ENCODE data around the gene GSTT4. TPM values are rescaled to one million over a fixed set of nuclear protein-coding genes. Genes with fewer than 3 reads are reported as not detected.

Gene GSTT4
- total and polyA plus RNA-seq, 2 of the 13 experiments (the other 11 are each of a cell fraction or from before 2014, with no cell fraction given): 0.59 to 0.62 TPM

DNA sequence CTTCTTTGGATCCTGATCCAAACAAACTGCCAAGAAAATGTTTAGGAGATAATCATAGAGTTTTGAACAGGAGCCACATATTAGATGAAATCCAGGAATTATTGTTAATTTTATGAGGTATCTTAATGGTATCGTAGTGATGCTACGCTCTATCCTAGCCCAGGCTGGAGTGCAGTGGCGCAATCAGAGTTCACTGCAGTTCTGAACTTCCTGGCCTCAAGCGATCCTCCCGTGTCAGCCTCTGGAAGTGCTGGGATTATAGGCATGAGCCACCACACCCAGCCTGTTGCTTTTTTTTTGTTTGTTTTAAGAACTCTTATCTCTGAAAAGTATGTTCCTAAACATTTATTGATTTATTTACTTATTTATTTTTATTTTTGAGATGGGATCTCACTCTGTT lies 2.4 kb downstream of the GSTT4 start:
- Histone ChIP-seq H3K9ac (ENCODE audit: insufficient read depth, low read depth, low read length) (no peak overlapping the region), H3K36me3 (replicated peaks in 1 of 2; ENCODE audit: control insufficient read depth in 1 of 2, insufficient read depth in 2 of 2, low read length in 2 of 2) (no peaks in the 10 kb centered on the region), H3K79me2 (ENCODE audit: insufficient read depth, low read length) (no peaks in the 10 kb centered on the region), H3K4me2 (ENCODE audit: low read depth, low read length) (no peak overlapping the region), H3K27me3 (ENCODE audit: control insufficient read depth in 1 of 2, insufficient read depth in 2 of 2, low read length in 2 of 2) (no peaks in the 10 kb centered on the region), H3K4me1 (ENCODE audit: insufficient read depth, low read length) (peaks cover 60% of the 10 kb centered on the region), H3K9me3 (ENCODE audit: low read length) (no peaks in the 10 kb centered on the region), H3K4me3 (replicated peaks in 1 of 3; ENCODE audit: insufficient read depth in 1 of 3, low read depth in 2 of 3, low read length in 3 of 3) (no peak overlapping the region), H3K27ac (ENCODE audit: extremely low read length, insufficient read depth, low read length) (no peak overlapping the region), H2AFZ (ENCODE audit: low read length) (no peak overlapping the region), H4K20me1 (ENCODE audit: insufficient read depth, low read length) (no peaks in the 10 kb centered on the region)
- BruUV-seq (replicated peaks): no TSS peak
- POLR2A ChIA-PET: interaction anchor here (1.2 kb wide), 1 partner anchor 145 kb away, joined by 3 read pairs; the partner anchor contains the start of gene SLC2A11
- ATAC-seq (peak; percentile 49), FAIRE-seq (peak; percentile 63), DNase-seq (ENCODE audit: low spot score) (no peak)
- in situ Hi-C loops (cut with HindIII; ENCODE audit: extremely low pct_ligation_motif_present, low pct_unique_long_range_greater_than_20kb): no loop called here
- CTCF ChIA-PET (ENCODE audit: low intra/inter-chr PET ratio, low total read pairs): no interaction called here
- 35% methylated on average over 5 of the region's 5 CpGs for WGBS (ENCODE audit: low lambda C conversion rate)
- intact Hi-C loops (cut with micrococcal nuclease; ENCODE audit: unreplicated experiment): no loop called here
- TF ChIP-seq NR2F6 (IDR thresholded peaks at IDR 0.05): no peak
- 0 out of 2 replicates have a peak, but pooled peaks have one; percentile 13 for TF ChIP-seq NR2F6 (CRISPR knock-in tag; IDR thresholded peaks at IDR 0.05)
- 0 out of 2 replicates have a peak, but pooled peaks have one; percentile 19 for TF ChIP-seq SAP130 (CRISPR knock-in tag; IDR thresholded peaks at IDR 0.05; ENCODE audit: low read depth)
- TF ChIP-seq, protein P1, sequence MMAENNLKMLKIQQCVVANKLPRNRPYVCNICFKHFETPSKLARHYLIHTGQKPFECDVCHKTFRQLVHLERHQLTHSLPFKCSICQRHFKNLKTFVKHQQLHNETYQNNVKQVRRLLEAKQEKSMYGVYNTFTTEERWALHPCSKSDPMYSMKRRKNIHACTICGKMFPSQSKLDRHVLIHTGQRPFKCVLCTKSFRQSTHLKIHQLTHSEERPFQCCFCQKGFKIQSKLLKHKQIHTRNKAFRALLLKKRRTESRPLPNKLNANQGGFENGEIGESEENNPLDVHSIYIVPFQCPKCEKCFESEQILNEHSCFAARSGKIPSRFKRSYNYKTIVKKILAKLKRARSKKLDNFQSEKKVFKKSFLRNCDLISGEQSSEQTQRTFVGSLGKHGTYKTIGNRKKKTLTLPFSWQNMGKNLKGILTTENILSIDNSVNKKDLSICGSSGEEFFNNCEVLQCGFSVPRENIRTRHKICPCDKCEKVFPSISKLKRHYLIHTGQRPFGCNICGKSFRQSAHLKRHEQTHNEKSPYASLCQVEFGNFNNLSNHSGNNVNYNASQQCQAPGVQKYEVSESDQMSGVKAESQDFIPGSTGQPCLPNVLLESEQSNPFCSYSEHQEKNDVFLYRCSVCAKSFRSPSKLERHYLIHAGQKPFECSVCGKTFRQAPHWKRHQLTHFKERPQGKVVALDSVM (CRISPR knock-in tag; IDR thresholded peaks at IDR 0.05): peak; percentile 92
- TF ChIP-seq, protein P2, sequence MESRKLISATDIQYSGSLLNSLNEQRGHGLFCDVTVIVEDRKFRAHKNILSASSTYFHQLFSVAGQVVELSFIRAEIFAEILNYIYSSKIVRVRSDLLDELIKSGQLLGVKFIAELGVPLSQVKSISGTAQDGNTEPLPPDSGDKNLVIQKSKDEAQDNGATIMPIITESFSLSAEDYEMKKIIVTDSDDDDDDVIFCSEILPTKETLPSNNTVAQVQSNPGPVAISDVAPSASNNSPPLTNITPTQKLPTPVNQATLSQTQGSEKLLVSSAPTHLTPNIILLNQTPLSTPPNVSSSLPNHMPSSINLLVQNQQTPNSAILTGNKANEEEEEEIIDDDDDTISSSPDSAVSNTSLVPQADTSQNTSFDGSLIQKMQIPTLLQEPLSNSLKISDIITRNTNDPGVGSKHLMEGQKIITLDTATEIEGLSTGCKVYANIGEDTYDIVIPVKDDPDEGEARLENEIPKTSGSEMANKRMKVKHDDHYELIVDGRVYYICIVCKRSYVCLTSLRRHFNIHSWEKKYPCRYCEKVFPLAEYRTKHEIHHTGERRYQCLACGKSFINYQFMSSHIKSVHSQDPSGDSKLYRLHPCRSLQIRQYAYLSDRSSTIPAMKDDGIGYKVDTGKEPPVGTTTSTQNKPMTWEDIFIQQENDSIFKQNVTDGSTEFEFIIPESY (CRISPR knock-in tag; IDR thresholded peaks at IDR 0.05): peak; percentile 58; the same call in 1 of the 2 replicates
- TF ChIP-seq, protein P3, sequence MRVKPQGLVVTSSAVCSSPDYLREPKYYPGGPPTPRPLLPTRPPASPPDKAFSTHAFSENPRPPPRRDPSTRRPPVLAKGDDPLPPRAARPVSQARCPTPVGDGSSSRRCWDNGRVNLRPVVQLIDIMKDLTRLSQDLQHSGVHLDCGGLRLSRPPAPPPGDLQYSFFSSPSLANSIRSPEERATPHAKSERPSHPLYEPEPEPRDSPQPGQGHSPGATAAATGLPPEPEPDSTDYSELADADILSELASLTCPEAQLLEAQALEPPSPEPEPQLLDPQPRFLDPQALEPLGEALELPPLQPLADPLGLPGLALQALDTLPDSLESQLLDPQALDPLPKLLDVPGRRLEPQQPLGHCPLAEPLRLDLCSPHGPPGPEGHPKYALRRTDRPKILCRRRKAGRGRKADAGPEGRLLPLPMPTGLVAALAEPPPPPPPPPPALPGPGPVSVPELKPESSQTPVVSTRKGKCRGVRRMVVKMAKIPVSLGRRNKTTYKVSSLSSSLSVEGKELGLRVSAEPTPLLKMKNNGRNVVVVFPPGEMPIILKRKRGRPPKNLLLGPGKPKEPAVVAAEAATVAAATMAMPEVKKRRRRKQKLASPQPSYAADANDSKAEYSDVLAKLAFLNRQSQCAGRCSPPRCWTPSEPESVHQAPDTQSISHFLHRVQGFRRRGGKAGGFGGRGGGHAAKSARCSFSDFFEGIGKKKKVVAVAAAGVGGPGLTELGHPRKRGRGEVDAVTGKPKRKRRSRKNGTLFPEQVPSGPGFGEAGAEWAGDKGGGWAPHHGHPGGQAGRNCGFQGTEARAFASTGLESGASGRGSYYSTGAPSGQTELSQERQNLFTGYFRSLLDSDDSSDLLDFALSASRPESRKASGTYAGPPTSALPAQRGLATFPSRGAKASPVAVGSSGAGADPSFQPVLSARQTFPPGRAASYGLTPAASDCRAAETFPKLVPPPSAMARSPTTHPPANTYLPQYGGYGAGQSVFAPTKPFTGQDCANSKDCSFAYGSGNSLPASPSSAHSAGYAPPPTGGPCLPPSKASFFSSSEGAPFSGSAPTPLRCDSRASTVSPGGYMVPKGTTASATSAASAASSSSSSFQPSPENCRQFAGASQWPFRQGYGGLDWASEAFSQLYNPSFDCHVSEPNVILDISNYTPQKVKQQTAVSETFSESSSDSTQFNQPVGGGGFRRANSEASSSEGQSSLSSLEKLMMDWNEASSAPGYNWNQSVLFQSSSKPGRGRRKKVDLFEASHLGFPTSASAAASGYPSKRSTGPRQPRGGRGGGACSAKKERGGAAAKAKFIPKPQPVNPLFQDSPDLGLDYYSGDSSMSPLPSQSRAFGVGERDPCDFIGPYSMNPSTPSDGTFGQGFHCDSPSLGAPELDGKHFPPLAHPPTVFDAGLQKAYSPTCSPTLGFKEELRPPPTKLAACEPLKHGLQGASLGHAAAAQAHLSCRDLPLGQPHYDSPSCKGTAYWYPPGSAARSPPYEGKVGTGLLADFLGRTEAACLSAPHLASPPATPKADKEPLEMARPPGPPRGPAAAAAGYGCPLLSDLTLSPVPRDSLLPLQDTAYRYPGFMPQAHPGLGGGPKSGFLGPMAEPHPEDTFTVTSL (CRISPR knock-in tag; IDR thresholded peaks at IDR 0.05; ENCODE audit: borderline replicate concordance): 0 out of 2 replicates have a peak, but pooled peaks have one; percentile 27
- 0 out of 2 replicates have a peak, but pooled peaks have one; percentile 17 for TF ChIP-seq GABPB1 (CRISPR knock-in tag; IDR thresholded peaks at IDR 0.05)
- TF ChIP-seq ZNF501 (CRISPR knock-in tag; IDR thresholded peaks at IDR 0.05): no peak
- TF ChIP-seq ARHGAP35 (CRISPR knock-in tag; IDR thresholded peaks at IDR 0.05; ENCODE audit: borderline replicate concordance): no peak
- no peak for TF ChIP-seq ZNF326 (CRISPR knock-in tag; IDR thresholded peaks at IDR 0.05; ENCODE audit: borderline replicate concordance)
- peak; percentile 32; the same call in 1 of the 2 replicates for TF ChIP-seq RXRB (CRISPR knock-in tag; IDR thresholded peaks at IDR 0.05; ENCODE audit: borderline replicate concordance)
- TF ChIP-seq CEBPG (CRISPR knock-in tag; IDR thresholded peaks at IDR 0.05): peak; percentile 85
- TF ChIP-seq SRSF1 (optimal IDR thresholded peaks at IDR 0.05; ENCODE audit: low read depth, low read length): no peak
- peak in 1 of 2 experiments; percentile 25; a peak in 1 of 4 replicates for TF ChIP-seq EP300 (IDR thresholded peaks at IDR 0.05; ENCODE audit: low read depth in 2 of 2, low read length in 2 of 2)
- TF ChIP-seq EP300 (CRISPR knock-in tag; IDR thresholded peaks at IDR 0.05; ENCODE audit: borderline replicate concordance): no peak
- no peak for TF ChIP-seq ZNF775 (CRISPR knock-in tag; IDR thresholded peaks at IDR 0.05; ENCODE audit: borderline replicate concordance)

All from HepG2 (cell line).